T-cell (primary cell): ENCODE data around the gene LYRM4. TPM values are rescaled to one million over a fixed set of nuclear protein-coding genes. Genes with fewer than 3 reads are reported as not detected.

Source experiments
- ATAC-seq, 4 experiments: fragments of 200-7000 bp in 3 of 4; fragments of 150-1000 bp in 1 of 4; cut with Tn5 transposase; replicated peaks in 1 of 4; 1 replicate in 3 of 4; 2 replicates in 1 of 4; pipeline ENCODE4 v1.10.0; 2021; ENCODE audit warnings: moderate library complexity in 3 of 4, mild to moderate bottlenecking in 2 of 4, moderate number of reproducible peaks in 1 of 4
- CTCF ChIA-PET, 2 donors: fragments of 300-600 bp; sonication (Branson Sonifier 250); formaldehyde crosslinking; loops; one replicate each; lab custom pipeline; 2022; ENCODE audit warnings: antibody characterized with exemption in 2 of 2; lab: Charles Lee
- POLR2A ChIA-PET, 2 donors: fragments of 300-600 bp; sonication (Branson Sonifier 250); formaldehyde crosslinking; loops; one replicate each; lab custom pipeline; 2022; ENCODE audit warnings: antibody characterized with exemption in 2 of 2; lab: Charles Lee
- DNase-seq, 35 experiments: peaks; one replicate each; pipeline versions ENCODE4 v3.0.0 to v3.0.0-alpha.2; 2013 to 2023
- H3K27ac ChIP-seq: one replicate; pipeline ENCODE4 v1.5.1; 2013; ENCODE audit warnings: low read length
- H3K27me3 ChIP-seq, 2 experiments: replicated peaks in 1 of 2; 1 replicate in 1 of 2; 2 replicates in 1 of 2; pipeline versions ENCODE4 v1.6.1 to v1.7.0; 2013; ENCODE audit warnings: low read length in 1 of 2, mixed read lengths in 1 of 2; ENCODE audit not compliant: control insufficient read depth in 2 of 2, insufficient read depth in 2 of 2; ENCODE audit errors: extremely low read depth in 1 of 2
- H3K36me3 ChIP-seq, 2 donors: 1 replicate in 1 of 2; 2 replicates in 1 of 2; pipeline versions ENCODE4 v1.6.1 to v1.7.0; 2013; ENCODE audit warnings: low read length in 1 of 2; ENCODE audit not compliant: control insufficient read depth in 2 of 2, insufficient read depth in 1 of 2; ENCODE audit errors: extremely low read depth in 1 of 2
- H3K4me1 ChIP-seq, 2 experiments: 1 replicate in 1 of 2; 2 replicates in 1 of 2; pipeline versions ENCODE4 v1.6.1 to v1.7.0; 2013; ENCODE audit warnings: low read length in 2 of 2, mixed read lengths in 1 of 2; ENCODE audit not compliant: insufficient read depth in 2 of 2, control insufficient read depth in 1 of 2; ENCODE audit errors: extremely low read depth in 1 of 2
- H3K4me3 ChIP-seq, 2 donors: 1 replicate in 1 of 2; 2 replicates in 1 of 2; pipeline versions ENCODE4 v1.5.1 to v1.7.0; 2013; ENCODE audit warnings: mild to moderate bottlenecking in 2 of 2, low read length in 1 of 2, moderate library complexity in 1 of 2; ENCODE audit not compliant: control insufficient read depth in 1 of 2; ENCODE audit errors: extremely low read depth in 1 of 2
- H3K9me3 ChIP-seq: 2 replicates; pipeline ENCODE4 v1.7.0; 2013
- H3K27ac Mint-ChIP-seq, 2 donors: one replicate each; pipeline ENCODE4 v1.8.0; 2020 to 2021; ENCODE audit warnings: mild to moderate bottlenecking in 2 of 2, mixed read lengths in 2 of 2
- H3K27me3 Mint-ChIP-seq, 2 donors: one replicate each; pipeline ENCODE4 v1.8.0; 2021 to 2022; ENCODE audit warnings: mixed read lengths in 2 of 2
- H3K36me3 Mint-ChIP-seq: one replicate; pipeline ENCODE4 v1.8.0; 2021; ENCODE audit warnings: mixed read lengths
- H3K4me1 Mint-ChIP-seq, 3 donors: one replicate each; pipeline ENCODE4 v1.8.0; 2020 to 2022; ENCODE audit warnings: mixed read lengths in 3 of 3, mild to moderate bottlenecking in 1 of 3
- H3K4me3 Mint-ChIP-seq, 3 donors: one replicate each; pipeline ENCODE4 v1.8.0; 2020 to 2022; ENCODE audit warnings: mild to moderate bottlenecking in 3 of 3, mixed read lengths in 3 of 3, moderate library complexity in 3 of 3
- H3K9me3 Mint-ChIP-seq, 3 donors: one replicate each; pipeline ENCODE4 v1.8.0; 2020 to 2022; ENCODE audit warnings: mixed read lengths in 3 of 3
- WGBS: methylation state at CpG from one replicate; pipeline ENCODE4 v1.1.5; 2013; ENCODE audit warnings: missing lambda C conversion rate; ENCODE audit not compliant: insufficient coverage; 5-methylcytosine and 5-hydroxymethylcytosine counted together
- total RNA-seq, 35 experiments: library from RNA in 6 of 35; stranded (reverse) in 6 of 35; fragments of 120-200 nt in 1 of 35; gene quantifications; one replicate each; pipeline versions ENCODE4 v1.2.1 to v1.2.4 and lab custom pipeline; 2013 to 2026

The LYRM4 gene
- total RNA-seq, 5 donors from 2014 or later (not counting 1 experiment from before 2014, with no cell fraction given) = 17.7 to 25.6 (median 20.4) TPM

DNA sequence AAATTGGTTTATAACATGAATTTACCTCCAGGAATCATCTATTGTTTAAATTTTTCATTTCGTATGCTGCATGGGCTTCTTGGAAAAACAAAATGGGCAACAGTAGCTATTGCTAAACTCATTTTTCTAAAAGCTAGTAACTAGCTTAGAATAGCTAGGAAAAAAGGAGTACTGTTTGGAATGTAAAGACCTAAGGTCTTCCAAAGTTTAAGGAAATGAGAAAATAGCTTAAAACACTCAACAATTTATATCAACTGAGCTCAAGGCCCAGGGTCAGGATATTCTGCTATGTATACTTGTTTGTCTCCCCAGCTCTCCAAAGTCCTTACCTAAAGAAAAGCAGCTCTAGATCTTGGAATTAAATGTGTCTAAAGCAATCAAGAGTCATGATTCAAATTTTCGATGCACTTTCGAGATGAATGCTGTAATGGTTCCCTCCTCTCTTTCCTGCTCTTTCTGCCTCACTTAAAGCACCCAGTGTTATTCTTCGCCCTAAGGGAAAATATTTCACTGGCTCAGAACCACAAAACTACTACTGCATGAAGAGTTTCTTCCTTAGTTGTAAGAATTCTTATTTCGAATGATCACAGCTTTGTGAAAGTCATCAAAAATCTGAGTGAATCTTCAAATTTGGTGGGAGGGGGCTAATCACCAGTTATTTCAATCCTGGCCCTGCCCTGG lies 41.6 kb downstream of the LYRM4 start:
- CTCF ChIA-PET = interaction anchor here in 1 of 2 donors (0.5 kb wide), 1 partner anchor 1506 kb away, joined by 3 read pairs; no protein-coding TSS in a partner anchor
- Histone ChIP-seq H3K27me3 (no peaks in the 10 kb centered on the region), H3K4me1 (no peaks in the 10 kb centered on the region), H3K27ac (no peak overlapping the region), H3K36me3 (peaks cover 3 to 5% of the 10 kb centered on the region in 2 donors), H3K4me3 (no peak overlapping the region), H3K9me3 (no peaks in the 10 kb centered on the region)
- Mint-ChIP-seq H3K27ac (no peak overlapping the region), H3K27me3 (no peaks in the 10 kb centered on the region), H3K36me3 (peaks cover 28% of the 10 kb centered on the region), H3K4me1 (peaks cover 0 to 4% (median 0%) of the 10 kb centered on the region in 3 donors), H3K4me3 (no peak overlapping the region), H3K9me3 (no peaks in the 10 kb centered on the region)
- DNase-seq (no peak), ATAC-seq (no peak)
- WGBS = 80% methylated on average over 2 of the region's 5 CpGs
- POLR2A ChIA-PET = interaction anchor here in 1 of 2 donors (0.7 kb wide), 1 partner anchor 68 kb away, joined by 5 read pairs; no protein-coding TSS in a partner anchor

DNA sequence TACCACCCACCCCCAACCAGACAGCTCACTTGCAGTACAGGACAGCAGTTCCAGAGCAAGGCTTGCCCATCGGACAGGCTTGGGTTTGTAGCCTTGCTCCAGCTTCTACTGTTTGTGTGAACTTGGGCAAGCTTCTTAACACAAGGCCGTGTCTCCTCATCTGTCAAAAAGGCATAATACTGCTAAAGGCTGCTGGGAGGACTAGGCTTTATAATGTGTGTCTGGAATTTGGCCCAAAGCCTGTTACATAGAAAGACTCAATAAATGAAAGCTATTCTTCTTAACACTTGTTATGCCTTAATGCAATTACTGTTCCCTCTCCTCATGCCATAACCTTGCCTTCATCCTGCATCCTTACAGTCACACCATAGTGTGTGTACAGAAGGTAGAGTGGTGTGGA lies 43.4 kb downstream of the LYRM4 start:
- Mint-ChIP-seq H3K4me1 (peaks cover 0 to 4% (median 0%) of the 10 kb centered on the region in 3 donors), H3K4me3 (no peak overlapping the region), H3K9me3 (no peaks in the 10 kb centered on the region), H3K27me3 (no peaks in the 10 kb centered on the region), H3K36me3 (peaks cover 35% of the 10 kb centered on the region), H3K27ac (no peak overlapping the region)
- WGBS = no CpG with 5 or more reads among the region's 2 CpGs
- H3K27ac ChIP-seq = no peak overlapping the region
- CTCF ChIA-PET = no interaction called here
- H3K27me3 ChIP-seq = no peaks in the 10 kb centered on the region
- POLR2A ChIA-PET = no interaction called here
- H3K4me3 ChIP-seq = no peak overlapping the region
- peaks cover 6 to 16% of the 10 kb centered on the region in 2 donors for H3K36me3 ChIP-seq
- no peak for DNase-seq
- no peaks in the 10 kb centered on the region for H3K4me1 ChIP-seq
- ATAC-seq = no peak
- no peaks in the 10 kb centered on the region for H3K9me3 ChIP-seq

DNA sequence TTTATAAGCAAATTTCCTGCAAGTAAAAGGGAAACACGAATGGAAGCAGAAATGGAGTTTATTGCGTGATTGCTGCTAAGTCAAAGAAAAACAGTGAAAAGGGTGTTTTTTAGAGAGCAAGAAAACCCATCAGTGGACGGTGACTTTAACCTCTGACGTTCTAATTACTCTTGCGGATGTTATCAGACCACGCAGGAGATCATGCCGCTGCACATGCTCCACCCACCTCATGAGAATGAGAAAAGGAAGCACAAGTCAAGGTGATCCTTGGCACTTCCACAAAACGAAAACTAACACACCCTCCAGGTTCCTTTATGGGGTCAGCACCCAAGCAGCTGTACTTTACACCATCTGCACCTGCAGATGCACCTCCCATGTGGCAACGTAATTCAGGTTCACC lies 45.0 kb downstream of the LYRM4 start:
- CTCF ChIA-PET = interaction anchor here (0.5 to 0.6 kb wide), 2 partner anchors 51 to 85 kb away, joined by 3 read pairs; no protein-coding TSS in a partner anchor

GRCh38 chr6:5215159-5215558 lies 45.6 kb downstream of the LYRM4 start:
- Mint-ChIP-seq H3K36me3 (peaks cover 36% of the 10 kb centered on the region), H3K4me3 (no peak overlapping the region), H3K4me1 (peaks cover 0 to 4% (median 4%) of the 10 kb centered on the region in 3 donors), H3K9me3 (no peaks in the 10 kb centered on the region), H3K27me3 (no peaks in the 10 kb centered on the region), H3K27ac (no peak overlapping the region)
- H3K36me3 ChIP-seq = peaks cover 6 to 16% of the 10 kb centered on the region in 2 donors
- H3K27me3 ChIP-seq = no peaks in the 10 kb centered on the region
- H3K9me3 ChIP-seq = no peaks in the 10 kb centered on the region
- H3K4me3 ChIP-seq = no peak overlapping the region
- WGBS = no CpG with 5 or more reads among the region's 2 CpGs
- DNase-seq (no peak), ATAC-seq (no peak)
- H3K27ac ChIP-seq = no peak overlapping the region
- H3K4me1 ChIP-seq = no peaks in the 10 kb centered on the region
- CTCF ChIA-PET = interaction anchor here (0.6 to 1.0 kb wide), 2 partner anchors 26 to 84 kb away, joined by 3 read pairs; no protein-coding TSS in a partner anchor
- POLR2A ChIA-PET = no interaction called here

More for the DNA sequence above, 45.0 kb downstream of the LYRM4 start:
- WGBS = 40% methylated on average over 1 of the region's 9 CpGs
- Histone ChIP-seq H3K4me1 (no peaks in the 10 kb centered on the region), H3K4me3 (no peak overlapping the region), H3K27ac (no peak overlapping the region), H3K9me3 (no peaks in the 10 kb centered on the region), H3K36me3 (peaks cover 6 to 16% of the 10 kb centered on the region in 2 donors), H3K27me3 (no peaks in the 10 kb centered on the region)
- POLR2A ChIA-PET = no interaction called here
- DNase-seq = no peak
- no peak for ATAC-seq
- Mint-ChIP-seq H3K36me3 (peaks cover 33% of the 10 kb centered on the region), H3K4me3 (no peak overlapping the region), H3K27ac (no peak overlapping the region), H3K9me3 (no peaks in the 10 kb centered on the region), H3K4me1 (peaks cover 0 to 4% (median 4%) of the 10 kb centered on the region in 3 donors), H3K27me3 (no peaks in the 10 kb centered on the region)

DNA sequence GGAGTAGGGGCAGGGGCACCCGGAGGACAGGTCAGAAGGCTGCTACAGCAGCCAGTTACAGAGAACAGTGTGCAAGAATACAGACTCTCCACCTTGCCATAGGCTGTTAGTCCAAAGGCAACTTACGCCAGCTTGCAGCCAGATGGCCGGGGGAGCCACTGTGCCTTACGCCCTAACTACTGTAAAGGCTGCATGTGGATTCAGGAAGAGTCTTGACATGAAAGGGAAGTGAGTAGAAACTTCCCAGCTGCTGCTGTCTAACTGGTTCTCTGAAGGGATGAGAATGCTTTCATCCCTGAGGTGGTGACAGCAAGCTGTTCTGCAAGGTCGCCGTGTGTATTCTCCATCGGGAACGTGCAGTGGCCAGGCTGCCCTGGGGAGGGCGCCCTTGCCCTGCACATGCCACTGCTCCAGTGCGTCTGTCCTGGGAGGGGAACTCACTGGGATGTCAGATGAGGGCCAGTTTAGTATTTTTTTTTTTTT lies 46.1 kb downstream of the LYRM4 start:
- no peaks in the 10 kb centered on the region for H3K9me3 ChIP-seq
- ATAC-seq = no peak
- peaks cover 6 to 16% of the 10 kb centered on the region in 2 donors for H3K36me3 ChIP-seq
- DNase-seq = peak in 3 of 35 experiments; percentile 1 to 9 (median 1)
- Mint-ChIP-seq H3K4me1 (peaks cover 0 to 4% (median 4%) of the 10 kb centered on the region in 3 donors), H3K36me3 (peaks cover 36% of the 10 kb centered on the region), H3K27me3 (no peaks in the 10 kb centered on the region), H3K27ac (no peak overlapping the region), H3K9me3 (no peaks in the 10 kb centered on the region), H3K4me3 (no peak overlapping the region)
- POLR2A ChIA-PET = no interaction called here
- 88% methylated on average over 9 of the region's 10 CpGs for WGBS
- H3K4me1 ChIP-seq = no peaks in the 10 kb centered on the region
- H3K27me3 ChIP-seq = no peaks in the 10 kb centered on the region
- no peak overlapping the region for H3K27ac ChIP-seq
- CTCF ChIA-PET = interaction anchor here in 1 of 2 donors (1.0 kb wide), 1 partner anchor 26 kb away, joined by 3 read pairs; no protein-coding TSS in a partner anchor
- no peak overlapping the region for H3K4me3 ChIP-seq

DNA sequence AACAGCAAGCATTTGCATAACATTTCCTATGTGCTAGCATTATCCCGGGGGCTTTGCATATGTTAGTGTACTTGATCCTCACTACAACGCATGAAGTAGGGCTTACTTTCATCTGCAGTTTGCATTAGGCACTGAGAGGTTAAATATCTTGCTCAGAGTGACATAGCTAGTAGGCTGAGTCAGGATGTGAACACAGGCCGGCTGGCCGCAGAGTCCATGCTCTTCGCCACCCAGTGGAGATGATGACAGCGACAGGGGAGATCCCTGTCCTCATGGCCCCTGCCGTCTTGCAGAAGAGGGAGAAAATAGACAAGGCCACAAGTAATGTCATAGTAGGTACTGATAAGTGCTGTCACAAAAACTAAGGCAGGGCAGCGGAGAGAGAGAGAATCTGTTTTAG lies 46.9 kb downstream of the LYRM4 start:
- POLR2A ChIA-PET = no interaction called here
- Mint-ChIP-seq H3K4me1 (peaks cover 0 to 4% (median 4%) of the 10 kb centered on the region in 3 donors), H3K27me3 (no peaks in the 10 kb centered on the region), H3K36me3 (peaks cover 36% of the 10 kb centered on the region), H3K9me3 (no peaks in the 10 kb centered on the region), H3K27ac (no peak overlapping the region), H3K4me3 (no peak overlapping the region)
- Histone ChIP-seq H3K36me3 (peaks cover 6 to 16% of the 10 kb centered on the region in 2 donors), H3K27me3 (no peaks in the 10 kb centered on the region), H3K4me3 (no peak overlapping the region), H3K9me3 (no peaks in the 10 kb centered on the region), H3K27ac (no peak overlapping the region), H3K4me1 (no peaks in the 10 kb centered on the region)
- WGBS = 97% methylated on average over 8 of the region's 8 CpGs
- CTCF ChIA-PET = no interaction called here
- DNase-seq (no peak), ATAC-seq (no peak)
